Measurements from ENCODE around the gene CPXM1.

CPXM1 gene

GRCh38 chr20:2800521-2801285 lies at the start of gene CPXM1:
TSS of gene CPXM1 (minus strand) at chr20:2800627. CDS start at chr20:2800572, 55 bp downstream.
- Histone ChIP-seq H3K27me3 (ENCODE audit: control insufficient read depth in 5 of 5, insufficient read depth in 4 of 5, low read length in 5 of 5) (peaks cover 35 to 76% (median 54%) of the 10 kb centered on the region in 5 donors), H3K9ac (ENCODE audit: low read length in 5 of 5) (peak within 1 kb of the TSS in 1 of 5 donors; percentile 10), H3K9me3 (ENCODE audit: control insufficient read depth in 5 of 5, low read length in 5 of 5) (peaks cover 0 to 6% (median 0%) of the 10 kb centered on the region in 5 donors), H3K36me3 (ENCODE audit: control insufficient read depth in 5 of 5, insufficient read depth in 5 of 5, low read length in 5 of 5) (no peaks in the 10 kb centered on the region), H3K4me1 (ENCODE audit: control insufficient read depth in 5 of 5, insufficient read depth in 5 of 5, low read length in 5 of 5) (peaks cover 0 to 29% (median 20%) of the 10 kb centered on the region in 5 donors), H3K4me3 (ENCODE audit: low read depth in 1 of 5, low read length in 5 of 5) (peak within 1 kb of the TSS; percentile 11 to 71 (median 58)), H3K27ac (ENCODE audit: low read depth, low read length) (no peak within 1 kb of the TSS)

GRCh38 chr20:2849529-2849928 lies 49.1 kb upstream of the CPXM1 start:
- Histone ChIP-seq H3K27ac (ENCODE audit: low read depth, low read length) (no peak overlapping the region), H3K9me3 (ENCODE audit: control insufficient read depth in 5 of 5, low read length in 5 of 5) (no peaks in the 10 kb centered on the region), H3K9ac (ENCODE audit: low read length in 5 of 5) (no peak overlapping the region), H3K4me1 (ENCODE audit: control insufficient read depth in 5 of 5, insufficient read depth in 5 of 5, low read length in 5 of 5) (peaks cover 0 to 8% (median 7%) of the 10 kb centered on the region in 5 donors), H3K4me3 (ENCODE audit: low read depth in 1 of 5, low read length in 5 of 5) (no peak overlapping the region), H3K36me3 (ENCODE audit: control insufficient read depth in 5 of 5, insufficient read depth in 5 of 5, low read length in 5 of 5) (peaks cover under 1 to 7% (median 6%) of the 10 kb centered on the region in 5 donors), H3K27me3 (ENCODE audit: control insufficient read depth in 5 of 5, insufficient read depth in 4 of 5, low read length in 5 of 5) (no peaks in the 10 kb centered on the region)

GRCh38 chr20:2847802-2848201 lies 47.4 kb upstream of the CPXM1 start:
- peaks cover 4 to 7% (median 6%) of the 10 kb centered on the region in 5 donors for H3K36me3 ChIP-seq (ENCODE audit: control insufficient read depth in 5 of 5, insufficient read depth in 5 of 5, low read length in 5 of 5)
- H3K9ac ChIP-seq (ENCODE audit: low read length in 5 of 5), result no peak overlapping the region
- H3K27ac ChIP-seq (ENCODE audit: low read depth, low read length), result no peak overlapping the region
- no peaks in the 10 kb centered on the region for H3K9me3 ChIP-seq (ENCODE audit: control insufficient read depth in 5 of 5, low read length in 5 of 5)
- peaks cover 0 to 8% (median 7%) of the 10 kb centered on the region in 5 donors for H3K4me1 ChIP-seq (ENCODE audit: control insufficient read depth in 5 of 5, insufficient read depth in 5 of 5, low read length in 5 of 5)
- no peaks in the 10 kb centered on the region for H3K27me3 ChIP-seq (ENCODE audit: control insufficient read depth in 5 of 5, insufficient read depth in 4 of 5, low read length in 5 of 5)
- no peak overlapping the region for H3K4me3 ChIP-seq (ENCODE audit: low read depth in 1 of 5, low read length in 5 of 5)

- H3K36me3 ChIP-seq (ENCODE audit: control insufficient read depth in 5 of 5, insufficient read depth in 5 of 5, low read length in 5 of 5), result peaks cover 4 to 7% (median 6%) of the 10 kb centered on the region in 5 donors
- H3K4me3 ChIP-seq (ENCODE audit: low read depth in 1 of 5, low read length in 5 of 5), result no peak overlapping the region
- no peak overlapping the region for H3K27ac ChIP-seq (ENCODE audit: low read depth, low read length)
- H3K27me3 ChIP-seq (ENCODE audit: control insufficient read depth in 5 of 5, insufficient read depth in 4 of 5, low read length in 5 of 5), result no peaks in the 10 kb centered on the region
- no peaks in the 10 kb centered on the region for H3K9me3 ChIP-seq (ENCODE audit: control insufficient read depth in 5 of 5, low read length in 5 of 5)
- no peak overlapping the region for H3K9ac ChIP-seq (ENCODE audit: low read length in 5 of 5)
- peaks cover 0 to 3% (median 2%) of the 10 kb centered on the region in 5 donors for H3K4me1 ChIP-seq (ENCODE audit: control insufficient read depth in 5 of 5, insufficient read depth in 5 of 5, low read length in 5 of 5)
These were observed 46.3 kb upstream of the CPXM1 start for GRCh38 chr20:2846698-2847097.

- Histone ChIP-seq H3K27me3 (ENCODE audit: control insufficient read depth in 5 of 5, insufficient read depth in 4 of 5, low read length in 5 of 5) (no peaks in the 10 kb centered on the region), H3K4me1 (ENCODE audit: control insufficient read depth in 5 of 5, insufficient read depth in 5 of 5, low read length in 5 of 5) (peaks cover 3 to 10% (median 9%) of the 10 kb centered on the region in 5 donors), H3K9ac (ENCODE audit: low read length in 5 of 5) (no peak overlapping the region), H3K4me3 (ENCODE audit: low read depth in 1 of 5, low read length in 5 of 5) (no peak overlapping the region), H3K36me3 (ENCODE audit: control insufficient read depth in 5 of 5, insufficient read depth in 5 of 5, low read length in 5 of 5) (peaks cover 4 to 7% (median 6%) of the 10 kb centered on the region in 5 donors), H3K9me3 (ENCODE audit: control insufficient read depth in 5 of 5, low read length in 5 of 5) (no peaks in the 10 kb centered on the region), H3K27ac (ENCODE audit: low read depth, low read length) (no peak overlapping the region)
These were observed 45.2 kb upstream of the CPXM1 start for GRCh38 chr20:2845607-2846006.

- peak overlapping the region; percentile 72 to 93 (median 80) for H3K9ac ChIP-seq (ENCODE audit: low read length in 5 of 5)
These were observed 40.6 kb upstream of the CPXM1 start for GRCh38 chr20:2840967-2841531.

GRCh38 chr20:2840138-2840966 lies 39.9 kb upstream of the CPXM1 start, which contains the start of the genes PCED1A and VPS16:
TSS of gene PCED1A (minus strand) at chr20:2840655. CDS start at chr20:2839912, 743 bp downstream.
TSS of gene VPS16 (plus strand) at chr20:2840745. CDS start at chr20:2840775, 30 bp downstream.
- peaks cover 4 to 23% (median 11%) of the 10 kb centered on the region in 5 donors for H3K36me3 ChIP-seq (ENCODE audit: control insufficient read depth in 5 of 5, insufficient read depth in 5 of 5, low read length in 5 of 5)
- peaks cover 3 to 25% (median 18%) of the 10 kb centered on the region in 5 donors for H3K4me1 ChIP-seq (ENCODE audit: control insufficient read depth in 5 of 5, insufficient read depth in 5 of 5, low read length in 5 of 5)
- H3K27ac ChIP-seq (ENCODE audit: low read depth, low read length), result peak within 1 kb of the TSS; percentile 77

More at GRCh38 chr20:2840967-2841531, 40.6 kb upstream of the CPXM1 start:
- Histone ChIP-seq H3K27ac (ENCODE audit: low read depth, low read length) (peak overlapping the region; percentile 67), H3K4me3 (ENCODE audit: low read depth in 1 of 5, low read length in 5 of 5) (peak overlapping the region; percentile 72 to 91 (median 83)), H3K4me1 (ENCODE audit: control insufficient read depth in 5 of 5, insufficient read depth in 5 of 5, low read length in 5 of 5) (peaks cover 3 to 25% (median 18%) of the 10 kb centered on the region in 5 donors), H3K36me3 (ENCODE audit: control insufficient read depth in 5 of 5, insufficient read depth in 5 of 5, low read length in 5 of 5) (peaks cover 4 to 18% (median 9%) of the 10 kb centered on the region in 5 donors), H3K27me3 (ENCODE audit: control insufficient read depth in 5 of 5, insufficient read depth in 4 of 5, low read length in 5 of 5) (no peaks in the 10 kb centered on the region), H3K9me3 (ENCODE audit: control insufficient read depth in 5 of 5, low read length in 5 of 5) (no peaks in the 10 kb centered on the region)

GRCh38 chr20:2839732-2840137 lies 39.3 kb upstream of the CPXM1 start:
- Histone ChIP-seq H3K4me3 (ENCODE audit: low read depth in 1 of 5, low read length in 5 of 5) (peak overlapping the region in 4 of 5 donors; percentile 72 to 91 (median 86)), H3K9me3 (ENCODE audit: control insufficient read depth in 5 of 5, low read length in 5 of 5) (no peaks in the 10 kb centered on the region), H3K36me3 (ENCODE audit: control insufficient read depth in 5 of 5, insufficient read depth in 5 of 5, low read length in 5 of 5) (peaks cover 4 to 26% (median 13%) of the 10 kb centered on the region in 5 donors), H3K27ac (ENCODE audit: low read depth, low read length) (peak overlapping the region; percentile 77), H3K27me3 (ENCODE audit: control insufficient read depth in 5 of 5, insufficient read depth in 4 of 5, low read length in 5 of 5) (no peaks in the 10 kb centered on the region), H3K4me1 (ENCODE audit: control insufficient read depth in 5 of 5, insufficient read depth in 5 of 5, low read length in 5 of 5) (peaks cover 3 to 25% (median 18%) of the 10 kb centered on the region in 5 donors), H3K9ac (ENCODE audit: low read length in 5 of 5) (peak overlapping the region in 3 of 5 donors; percentile 79 to 92 (median 88))

More at GRCh38 chr20:2840138-2840966, 39.9 kb upstream of the CPXM1 start, which contains the start of the genes PCED1A and VPS16:
- Histone ChIP-seq H3K4me3 (ENCODE audit: low read depth in 1 of 5, low read length in 5 of 5) (peak within 1 kb of the TSS; percentile 72 to 91 (median 83)), H3K27me3 (ENCODE audit: control insufficient read depth in 5 of 5, insufficient read depth in 4 of 5, low read length in 5 of 5) (no peaks in the 10 kb centered on the region), H3K9ac (ENCODE audit: low read length in 5 of 5) (peak within 1 kb of the TSS; percentile 79 to 93 (median 88)), H3K9me3 (ENCODE audit: control insufficient read depth in 5 of 5, low read length in 5 of 5) (no peaks in the 10 kb centered on the region)

GRCh38 chr20:2838847-2839671 lies 38.6 kb upstream of the CPXM1 start:
- H3K36me3 ChIP-seq (ENCODE audit: control insufficient read depth in 5 of 5, insufficient read depth in 5 of 5, low read length in 5 of 5), result peaks cover 0 to 26% (median 13%) of the 10 kb centered on the region in 5 donors
- peak overlapping the region in 2 of 5 donors; percentile 83 to 88 for H3K4me3 ChIP-seq (ENCODE audit: low read depth in 1 of 5, low read length in 5 of 5)
- no peak overlapping the region for H3K27ac ChIP-seq (ENCODE audit: low read depth, low read length)
- peaks cover 3 to 25% (median 18%) of the 10 kb centered on the region in 5 donors for H3K4me1 ChIP-seq (ENCODE audit: control insufficient read depth in 5 of 5, insufficient read depth in 5 of 5, low read length in 5 of 5)
- no peaks in the 10 kb centered on the region for H3K27me3 ChIP-seq (ENCODE audit: control insufficient read depth in 5 of 5, insufficient read depth in 4 of 5, low read length in 5 of 5)
- H3K9ac ChIP-seq (ENCODE audit: low read length in 5 of 5), result no peak overlapping the region
- no peaks in the 10 kb centered on the region for H3K9me3 ChIP-seq (ENCODE audit: control insufficient read depth in 5 of 5, low read length in 5 of 5)
